NCI-H1436 (cell line): Measurements from ENCODE around the gene ANKRD45.
"Not testable (repeated sequence)": the region's sequence is repeated elsewhere in the genome, so short reads cannot be mapped to it uniquely, and the experiment has no call there.

Source experiments
- DNase-seq: peaks from one replicate; lab custom pipeline; 2025; lab: John Stamatoyannopoulos, UW

Gene ANKRD45

DNA sequence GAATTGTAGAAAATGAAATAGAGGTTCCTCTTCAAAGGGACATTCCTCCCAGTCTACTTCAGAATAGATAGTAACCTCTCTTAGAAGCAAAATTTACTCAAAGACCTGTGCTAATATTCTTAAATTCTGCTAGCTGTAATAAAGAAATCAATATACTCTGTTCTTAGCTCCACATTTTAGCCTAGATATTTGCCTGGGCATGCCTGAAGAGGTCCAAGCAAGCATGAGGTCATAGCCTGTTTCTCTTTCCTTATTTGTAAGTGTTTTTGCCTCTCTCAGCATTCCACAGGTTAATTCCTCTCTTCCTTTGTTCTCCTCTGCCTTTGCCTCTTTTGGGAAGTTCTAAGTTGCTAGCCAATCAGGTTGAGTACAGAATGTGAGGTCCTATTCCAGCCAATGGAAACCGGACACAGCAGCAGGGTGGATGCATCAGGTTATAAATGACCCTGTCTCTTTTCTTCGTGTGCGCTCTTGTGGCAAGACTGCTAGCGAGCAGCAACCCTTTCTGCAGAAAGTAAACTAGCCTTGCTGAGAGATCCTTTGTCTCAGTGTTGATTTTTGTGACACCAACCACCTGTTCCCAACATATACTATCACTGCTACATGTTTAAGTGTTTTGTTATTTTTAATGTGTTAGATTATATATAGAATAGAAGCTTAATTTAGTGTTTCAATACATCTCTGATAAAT is 27.1 kb downstream of the ANKRD45 start:
- not testable (repeated sequence) for DNase-seq

DNA sequence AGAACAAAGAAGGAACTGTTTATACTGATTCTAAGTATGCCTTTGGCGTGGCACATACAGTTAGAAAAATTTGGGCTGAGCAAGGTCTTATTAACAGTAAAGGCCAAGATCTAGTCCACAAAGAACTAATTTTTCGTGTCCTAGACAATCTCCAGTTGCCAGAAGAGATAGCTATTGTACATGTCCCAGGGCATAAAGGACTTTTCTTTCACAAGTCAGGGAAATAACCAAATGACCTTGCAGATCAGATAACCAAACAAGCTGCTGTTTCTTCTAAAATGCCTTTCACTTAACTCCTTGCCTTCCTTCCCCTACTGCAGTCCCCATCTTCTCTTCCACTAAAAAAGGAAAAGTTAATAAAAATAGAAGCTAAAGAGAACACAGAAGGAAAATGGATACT is 30.5 kb downstream of the ANKRD45 start:
- DNase-seq, result no peak

DNA sequence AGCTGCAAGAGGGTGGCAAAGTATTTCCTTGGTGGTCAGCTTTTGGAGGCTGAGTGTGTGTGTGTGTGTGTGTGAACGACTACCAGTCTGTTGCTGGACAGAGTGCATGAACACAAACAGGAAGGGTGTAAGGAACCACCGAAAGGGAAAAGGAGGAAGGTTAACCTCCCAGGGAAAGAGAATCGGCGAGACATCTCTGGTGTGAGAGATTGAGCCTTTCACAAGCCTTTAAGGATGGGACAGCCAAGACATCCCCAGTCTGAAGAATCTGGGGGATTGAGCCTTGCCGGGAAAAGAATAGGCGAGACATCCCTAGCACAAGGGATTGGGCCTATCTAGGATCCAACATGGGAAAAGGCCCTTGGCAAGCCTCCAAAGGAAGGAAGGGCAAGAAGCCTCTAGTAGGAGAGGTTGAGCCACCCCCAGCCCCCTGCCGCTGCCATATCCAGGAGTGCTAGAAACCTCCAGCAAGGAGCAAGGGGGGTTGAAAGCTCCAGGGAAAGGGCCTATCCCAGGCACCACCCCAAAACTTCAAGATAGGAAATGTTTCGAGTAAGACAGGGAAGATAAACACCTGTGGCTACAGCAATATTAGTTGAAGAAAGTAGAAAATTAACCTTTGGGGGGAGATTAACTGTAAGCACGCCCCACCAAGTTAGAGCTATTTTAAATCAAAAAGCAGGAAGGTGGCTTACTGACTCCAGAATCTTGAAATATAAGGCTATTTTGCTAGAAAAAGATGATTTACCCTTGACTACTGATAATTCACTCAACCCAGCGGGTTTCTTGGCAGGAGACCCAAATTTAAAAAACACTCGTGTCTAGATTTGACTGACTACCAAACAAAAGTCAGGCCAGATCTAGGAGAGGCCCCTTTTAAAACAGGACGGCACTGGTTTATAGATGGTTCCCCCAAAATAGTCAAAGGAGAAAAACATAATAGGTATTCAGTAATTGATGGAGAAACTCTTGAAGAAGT is 31.3 kb downstream of the ANKRD45 start:
- DNase-seq, result no peak

DNA sequence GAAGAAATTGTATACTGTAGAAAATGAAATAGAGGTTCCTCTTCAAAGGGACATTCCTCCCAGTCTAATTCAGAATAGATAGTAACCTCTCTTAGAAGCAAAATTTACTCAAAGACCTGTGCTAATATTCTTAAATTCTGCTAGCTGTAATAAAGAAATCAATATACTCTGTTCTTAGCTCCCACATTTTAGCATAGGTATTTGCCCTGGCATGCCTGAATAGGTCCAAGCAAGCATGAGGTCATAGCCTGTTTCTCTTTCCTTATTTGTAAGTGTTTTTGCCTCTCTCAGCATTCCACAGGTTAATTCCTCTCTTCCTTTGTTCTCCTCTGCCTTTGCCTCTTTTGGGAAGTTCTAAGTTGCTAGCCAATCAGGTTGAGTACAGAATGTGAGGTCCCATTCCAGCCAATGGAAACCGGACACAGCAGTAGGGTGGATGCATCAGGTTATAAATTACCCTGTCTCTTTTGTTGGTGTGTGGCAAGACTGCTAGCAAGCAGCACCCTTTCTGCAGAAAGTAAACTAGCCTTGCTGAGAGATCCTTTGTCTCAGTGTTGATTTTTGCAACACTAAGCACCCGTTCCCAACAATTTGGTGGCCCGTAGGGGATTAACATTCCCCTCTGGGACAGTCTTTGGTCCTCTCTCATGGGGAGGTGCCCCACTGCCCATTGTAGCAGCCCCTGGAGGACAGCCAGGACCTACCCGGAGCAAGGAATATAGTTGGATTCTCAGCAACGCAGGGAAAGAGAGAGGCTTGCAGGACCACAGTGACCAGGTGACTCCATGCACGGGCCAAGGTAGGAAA is 32.2 kb downstream of the ANKRD45 start:
- DNase-seq, result not testable (repeated sequence)

DNA sequence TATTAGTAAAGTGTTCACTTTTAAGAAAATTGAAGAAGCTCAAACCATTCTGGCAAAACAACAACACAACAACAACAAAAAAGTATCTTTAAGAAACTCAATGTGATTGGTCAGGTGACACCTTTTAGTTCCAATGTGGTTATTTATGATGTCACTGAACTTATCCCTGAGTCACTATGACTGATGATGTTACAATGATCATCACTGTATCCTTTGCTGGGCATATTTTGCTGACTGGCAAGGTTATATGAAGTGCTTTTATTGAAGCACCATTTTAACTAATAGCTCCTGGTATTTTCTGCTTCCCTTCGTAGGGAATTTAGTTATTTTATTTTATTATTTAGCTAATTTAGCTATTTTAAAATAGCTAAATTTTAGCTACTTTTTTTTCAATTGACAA is 34.5 kb downstream of the ANKRD45 start, which contains the start of gene TEX50:
Gene TEX50 (plus strand): TSS at position 223 of the 400 bp plus-strand sequence. CDS start 184 bp downstream, outside the sequence.
- DNase-seq, result no peak

DNA sequence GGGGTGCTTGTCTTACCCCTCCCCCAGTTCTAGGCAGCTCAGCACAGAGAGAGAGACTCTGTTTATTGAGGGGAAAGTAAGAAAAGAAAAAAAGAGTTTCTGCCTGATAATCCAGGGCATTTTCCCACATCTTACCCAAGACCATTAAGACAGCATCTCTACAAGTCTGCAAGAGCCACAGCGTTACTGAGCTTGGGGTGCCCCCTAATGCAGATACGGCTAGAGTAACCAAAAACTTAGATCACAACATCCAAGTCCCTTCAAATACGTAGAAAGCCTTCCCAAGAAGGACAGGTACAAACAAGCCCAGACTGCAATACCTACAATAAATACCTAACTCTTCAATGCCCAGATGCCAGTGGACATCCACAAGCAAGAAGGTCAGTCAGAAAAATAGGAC is 40.8 kb downstream of the ANKRD45 start:
- DNase-seq, result no peak

DNA sequence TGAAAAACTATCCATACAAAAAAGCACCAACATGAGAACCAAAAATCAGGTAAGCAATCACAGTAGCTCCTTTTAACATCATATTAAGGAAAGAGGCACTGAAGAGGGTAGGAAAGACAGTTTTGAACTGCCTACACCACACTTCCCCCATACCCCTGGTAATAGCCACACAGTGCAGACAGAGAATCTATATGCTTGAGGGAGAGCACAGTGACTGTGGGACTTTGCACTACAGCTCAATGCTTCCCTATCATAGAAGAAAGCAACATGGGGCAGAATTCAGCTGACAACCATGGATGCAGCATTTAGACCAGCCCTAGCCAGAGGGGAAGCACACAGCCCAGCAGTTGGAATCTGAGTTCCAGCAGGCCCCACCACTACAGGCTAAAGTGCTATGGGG is 42.4 kb downstream of the ANKRD45 start:
- DNase-seq, result no peak

DNA sequence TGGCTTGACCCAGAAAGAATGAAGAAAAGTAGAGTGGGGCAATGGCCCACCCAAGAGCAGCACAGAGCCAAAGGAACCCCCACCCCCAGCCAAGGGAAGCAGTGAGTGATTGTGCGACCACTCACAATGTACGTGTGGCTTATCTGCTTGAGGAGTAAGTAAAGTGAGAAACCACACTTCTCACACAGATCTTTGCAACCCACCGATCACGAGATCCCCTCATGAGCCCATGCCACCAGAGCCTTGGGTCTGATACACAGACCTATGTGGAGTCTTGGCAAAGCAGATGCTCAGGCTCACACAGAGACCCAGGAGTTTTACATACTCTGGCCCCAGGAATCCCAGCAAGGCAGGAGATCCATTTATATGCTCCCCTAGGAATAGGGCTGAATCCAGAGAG is 52.8 kb downstream of the ANKRD45 start:
- DNase-seq, result no peak

DNA sequence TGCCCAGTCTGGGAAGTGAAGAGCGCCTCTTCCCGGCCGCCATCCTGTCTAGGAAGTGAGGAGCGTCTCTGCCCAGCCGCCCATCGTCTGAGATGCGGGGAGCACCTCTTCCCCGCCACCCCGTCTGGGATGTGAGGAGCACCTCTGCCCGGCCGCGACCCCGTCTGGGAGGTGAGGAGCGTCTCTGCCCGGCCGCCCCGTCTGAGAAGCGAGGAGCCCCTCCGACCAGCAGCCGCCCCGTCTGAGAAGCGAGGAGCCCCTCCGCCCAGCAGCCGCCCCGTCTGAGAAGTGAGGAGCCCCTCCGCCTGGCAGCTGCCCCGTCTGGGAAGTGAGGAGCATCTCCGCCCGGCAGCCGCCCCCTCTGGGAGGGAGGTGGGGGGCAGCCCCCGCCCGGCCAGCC is 56.6 kb downstream of the ANKRD45 start:
- not testable (repeated sequence) for DNase-seq

DNA sequence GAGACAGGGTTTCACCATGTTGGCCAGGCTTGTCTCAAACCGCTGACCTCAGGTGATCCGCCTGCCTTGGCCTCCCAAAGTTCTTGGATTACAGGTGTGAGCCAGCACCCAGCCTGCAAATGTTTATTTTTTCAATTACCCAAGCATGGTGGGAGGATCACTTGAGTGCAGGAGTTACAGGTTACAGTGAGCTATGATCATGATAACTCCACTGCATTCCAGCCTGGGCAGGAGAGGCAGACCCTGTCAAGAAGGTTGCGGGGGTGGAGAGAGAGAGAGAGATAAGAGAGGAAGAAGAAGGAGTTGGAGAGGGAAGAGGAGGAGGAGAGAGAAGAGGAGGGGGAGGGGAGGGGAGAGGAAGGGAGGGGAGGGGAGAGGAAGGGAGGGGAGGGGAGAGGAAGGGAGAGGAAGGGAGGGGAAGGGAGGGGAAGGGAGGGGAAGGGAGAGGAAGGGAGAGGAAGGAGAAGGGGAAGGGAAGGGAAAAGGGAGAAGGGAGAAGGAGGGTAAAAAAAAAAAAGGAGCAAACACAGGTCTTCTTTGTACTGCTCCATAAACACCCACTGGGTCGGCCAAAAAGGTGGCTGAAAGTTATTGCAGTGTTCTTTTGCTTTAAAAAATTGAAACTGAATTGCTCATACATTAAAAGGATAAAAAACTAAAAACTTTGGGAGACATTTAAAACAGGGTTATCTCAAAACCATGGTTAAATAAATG is 61.0 kb downstream of the ANKRD45 start:
- no peak for DNase-seq

DNA sequence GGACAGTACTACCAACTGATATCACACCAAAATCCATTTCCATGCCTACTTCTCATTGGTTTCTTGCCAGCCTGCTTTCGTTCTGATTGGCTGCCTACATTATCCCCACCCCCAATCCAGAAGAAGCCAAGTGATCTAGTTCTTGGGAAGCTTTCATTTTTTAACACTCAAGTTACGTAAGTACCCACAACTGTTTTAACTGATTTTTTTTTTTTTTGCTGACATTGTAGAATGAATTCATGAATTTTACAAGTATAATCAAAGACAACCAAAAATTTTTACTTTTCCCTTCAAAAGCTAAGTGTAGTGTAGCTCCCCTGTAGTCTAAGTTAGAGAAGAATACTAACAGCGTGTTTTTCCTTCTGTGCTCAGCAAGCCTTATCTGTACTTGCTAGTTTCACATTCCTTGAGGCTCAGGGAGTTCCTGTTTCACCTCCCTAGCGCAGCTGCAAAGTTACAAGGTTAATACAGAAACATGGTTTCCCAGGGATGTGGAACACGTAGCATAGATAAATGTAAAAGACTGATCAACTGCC is 66.5 kb downstream of the ANKRD45 start, which contains the start of gene SLC9C2:
Gene SLC9C2 (minus strand): TSS at position 17 of the 536 bp plus-strand sequence. CDS start 1,296 bp downstream, outside the sequence.
- DNase-seq, result no peak

DNA sequence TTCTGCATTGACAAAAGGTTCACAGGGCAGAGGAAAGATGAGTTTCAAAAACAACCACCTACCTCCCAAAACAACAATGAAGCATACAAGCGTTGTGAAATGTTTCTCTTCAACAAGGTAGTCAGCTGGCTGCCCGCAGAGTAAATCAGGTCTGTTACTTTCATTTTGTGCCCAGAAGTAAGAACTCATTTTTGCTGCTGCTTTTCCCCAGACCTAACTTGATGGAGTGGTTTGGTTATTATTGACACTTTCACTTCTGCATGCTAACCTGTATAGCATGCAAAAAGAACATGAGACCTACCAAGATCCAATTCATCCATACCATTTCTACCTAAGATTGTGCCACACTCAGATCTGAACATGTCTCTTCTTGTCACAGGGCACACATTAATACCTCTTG is 68.1 kb downstream of the ANKRD45 start:
- DNase-seq, result no peak

DNA sequence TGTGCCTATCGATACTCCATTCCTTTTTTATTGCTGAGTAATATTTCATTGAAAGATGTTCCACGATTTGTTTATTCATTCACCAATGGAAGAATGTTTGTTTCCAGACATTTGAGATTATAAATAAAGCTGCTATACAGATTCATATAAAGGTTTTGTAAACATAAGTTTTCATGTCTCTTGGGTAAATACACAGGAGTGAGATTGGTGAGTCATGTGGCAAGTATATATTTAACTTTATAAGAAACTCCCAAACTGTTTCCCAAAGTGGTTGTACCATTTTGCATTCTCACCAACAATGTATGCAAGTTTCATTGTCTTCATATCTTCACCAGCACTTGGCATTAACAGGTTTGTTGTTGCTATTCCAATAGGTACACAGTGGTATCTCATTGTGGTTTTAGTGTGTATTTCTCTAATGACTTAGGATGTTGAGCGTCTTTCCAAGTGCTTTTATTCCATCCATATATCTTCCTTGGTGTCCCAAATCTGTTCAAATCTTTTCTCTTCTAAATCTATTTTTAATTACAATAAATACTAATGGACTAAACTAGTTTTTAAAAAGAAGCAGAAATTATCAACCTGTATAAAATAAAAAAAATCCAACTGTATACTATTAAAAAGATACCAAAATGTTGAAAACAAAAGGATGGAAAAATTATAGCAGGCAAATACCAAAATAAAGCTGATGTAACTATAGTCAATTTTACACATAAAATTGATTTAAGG is 73.4 kb downstream of the ANKRD45 start:
- DNase-seq, result no peak

DNA sequence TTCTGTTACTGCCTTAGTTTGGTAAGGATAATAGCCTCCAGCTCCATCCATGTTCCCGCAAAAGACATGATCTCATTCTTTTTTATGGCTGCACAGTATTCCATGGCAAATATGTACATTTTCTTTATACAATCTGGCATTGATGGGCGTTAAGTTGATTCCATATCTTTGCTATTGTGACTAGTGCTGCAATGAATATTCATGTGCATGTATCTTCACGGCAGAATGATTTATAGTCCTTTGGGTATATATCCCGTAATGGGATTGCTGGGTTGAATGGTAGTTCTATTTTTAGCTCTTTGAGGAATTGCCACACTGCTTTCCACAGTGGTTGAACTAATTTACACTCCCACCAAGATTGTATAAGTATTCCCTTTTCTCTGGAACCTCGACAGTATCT is 78.5 kb downstream of the ANKRD45 start:
- DNase-seq, result not testable (repeated sequence)

DNA sequence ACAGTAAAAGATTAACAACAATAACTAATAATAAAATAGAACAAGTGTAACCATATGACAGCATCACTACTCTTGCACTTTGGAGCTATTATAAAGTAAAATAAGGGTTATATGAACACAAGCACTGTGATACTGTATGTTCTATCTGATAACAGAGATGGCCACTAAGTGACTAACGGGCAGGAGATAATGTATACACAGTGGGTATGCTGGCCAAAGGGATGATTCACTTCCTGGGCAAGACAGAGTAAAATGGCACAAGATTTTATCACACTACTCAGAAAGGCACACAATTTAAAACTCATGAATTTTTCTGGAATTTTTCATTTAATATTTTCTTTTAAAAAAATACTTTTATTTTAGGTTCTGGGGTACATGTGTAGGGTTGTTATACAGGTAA is 79.1 kb downstream of the ANKRD45 start:
- no peak for DNase-seq

DNA sequence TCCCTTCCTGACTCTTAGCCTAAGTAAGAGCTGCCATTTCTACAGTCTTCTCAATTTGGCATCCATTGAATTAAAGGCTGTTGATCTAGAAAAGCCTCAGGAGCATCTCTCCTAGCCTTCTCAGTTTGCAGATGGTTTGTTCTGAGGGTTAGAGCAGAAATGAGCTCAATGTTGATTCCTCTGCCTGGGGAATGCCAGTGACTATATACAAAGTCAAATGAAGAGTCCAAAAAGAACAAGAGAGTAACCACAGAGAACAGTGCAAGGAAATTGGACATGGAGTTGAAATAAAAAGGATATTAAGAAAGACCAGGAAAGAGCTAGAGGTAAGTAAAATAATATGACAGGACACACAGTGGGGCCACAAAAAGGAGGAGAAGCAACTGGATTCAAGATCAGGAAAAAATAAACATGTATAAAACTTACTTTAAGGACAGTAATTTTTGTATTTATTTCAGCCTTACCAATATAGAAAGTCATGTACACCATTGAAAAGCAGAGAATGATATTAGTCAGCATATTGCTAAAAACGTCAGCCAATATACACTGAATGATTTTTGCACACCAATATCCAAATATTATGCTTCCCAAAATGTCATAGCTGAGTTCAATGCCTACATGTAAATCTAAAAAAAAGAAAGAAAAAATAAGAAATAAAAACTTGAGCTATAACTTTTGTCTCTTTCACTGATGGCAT is 88.1 kb downstream of the ANKRD45 start:
- DNase-seq, result no peak

DNA sequence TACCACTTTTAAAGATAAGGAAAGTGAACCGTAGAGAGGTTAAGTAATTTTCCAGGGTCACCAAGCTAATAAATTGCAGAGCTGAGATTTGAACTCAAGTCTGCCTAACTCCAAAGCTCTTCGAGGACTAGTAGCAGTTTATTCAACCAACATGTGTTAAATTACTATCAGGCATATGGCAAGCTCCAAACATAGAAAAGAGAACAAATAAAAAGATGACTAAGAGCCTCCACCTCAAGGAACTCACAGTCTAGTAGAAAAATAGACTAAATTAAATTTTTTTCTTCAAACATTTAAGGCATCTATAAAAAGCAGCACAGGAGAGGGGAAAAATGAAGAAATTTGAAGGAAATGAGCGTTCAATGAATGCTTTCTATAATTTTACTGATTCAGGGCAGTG is 89.0 kb downstream of the ANKRD45 start:
- DNase-seq, result no peak

DNA sequence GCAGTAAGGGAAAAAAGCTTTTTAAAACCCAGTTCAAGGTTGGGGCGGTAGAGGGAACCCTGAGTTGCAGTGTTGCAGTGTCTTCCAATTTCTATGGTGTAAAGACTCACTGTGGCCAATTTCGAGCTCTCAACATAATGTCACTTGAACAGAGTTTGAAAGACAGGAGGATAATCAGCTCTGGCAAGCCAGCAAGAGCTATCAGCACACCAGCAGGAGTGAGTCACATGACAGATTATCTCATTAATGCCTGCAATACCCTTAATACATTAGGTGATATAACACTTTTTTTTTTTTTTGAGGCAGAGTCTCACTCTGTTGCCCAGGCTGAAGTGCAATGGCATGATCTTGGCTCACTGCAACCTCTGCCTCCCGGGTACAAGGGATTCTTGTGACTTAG is 89.6 kb downstream of the ANKRD45 start:
- no peak for DNase-seq

DNA sequence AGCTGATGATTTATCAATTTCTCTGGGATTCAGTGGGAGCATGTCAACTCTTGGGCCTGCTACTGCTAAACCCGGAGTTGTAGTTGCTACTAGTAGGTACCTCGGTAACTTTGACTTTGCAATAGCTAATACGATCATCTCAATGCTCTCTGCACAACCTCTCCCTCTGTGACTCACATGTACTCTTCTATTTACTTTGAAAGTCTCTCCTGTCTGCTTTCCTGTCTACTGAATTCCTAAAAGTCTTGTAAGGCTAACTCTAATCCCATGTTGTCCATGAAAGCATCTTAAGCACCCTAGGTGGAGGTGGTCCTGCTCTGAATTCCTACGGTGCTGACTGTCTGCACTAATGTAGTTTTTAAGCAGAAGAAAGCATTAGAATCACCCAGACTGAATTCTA is 96.1 kb downstream of the ANKRD45 start:
- no peak for DNase-seq
